ENCODE results near the gene HDAC4.

HDAC4 gene

DNA sequence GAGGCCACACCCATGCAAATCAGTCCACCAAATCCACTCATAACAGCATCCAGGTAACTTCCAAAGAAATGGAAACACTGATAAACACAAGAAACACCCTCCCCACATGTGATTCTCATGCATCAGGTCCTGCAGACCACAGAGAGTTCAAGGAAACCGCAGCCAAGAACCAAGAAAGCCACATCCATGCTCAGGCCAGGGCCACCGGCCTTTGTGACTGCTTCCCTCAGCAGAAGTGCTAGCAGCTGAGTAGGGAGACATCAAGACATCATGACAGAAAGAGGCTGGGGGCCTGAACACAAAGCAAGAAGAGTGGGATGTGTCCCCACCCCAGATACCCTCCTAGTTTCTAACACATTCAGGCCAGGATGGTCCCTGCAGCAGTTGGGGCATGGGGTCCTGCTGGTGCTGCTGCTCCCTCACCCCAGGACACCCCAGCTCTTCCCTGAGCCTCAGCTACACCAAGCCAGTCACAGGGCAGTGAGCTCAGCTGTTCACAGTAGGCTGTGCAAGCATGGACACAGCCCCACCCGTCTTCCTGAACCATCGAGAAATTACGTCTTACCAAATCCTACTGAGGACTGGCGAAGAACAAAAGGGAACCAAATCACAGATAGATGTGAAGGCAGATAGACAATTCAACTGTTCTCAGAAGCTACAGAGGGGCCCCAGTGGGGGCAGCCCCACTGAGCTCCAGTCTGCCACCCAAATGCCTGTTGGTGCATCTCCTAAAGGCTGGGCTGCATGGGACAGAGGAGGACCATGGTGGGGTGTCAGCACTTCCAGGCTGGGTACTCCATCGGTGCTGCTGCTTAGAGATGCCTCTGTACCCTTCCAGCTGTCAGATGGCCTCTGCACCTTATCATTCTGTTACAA, 60.9 kb downstream of the HDAC4 start:
- TF ChIP-seq CTCF (IDR thresholded peaks at IDR 0.05): no peak
- Histone ChIP-seq H3K27ac (no peak overlapping the region), H3K4me3 (no peak overlapping the region)
- DNase-seq (ENCODE audit: low spot score): no peak

DNA sequence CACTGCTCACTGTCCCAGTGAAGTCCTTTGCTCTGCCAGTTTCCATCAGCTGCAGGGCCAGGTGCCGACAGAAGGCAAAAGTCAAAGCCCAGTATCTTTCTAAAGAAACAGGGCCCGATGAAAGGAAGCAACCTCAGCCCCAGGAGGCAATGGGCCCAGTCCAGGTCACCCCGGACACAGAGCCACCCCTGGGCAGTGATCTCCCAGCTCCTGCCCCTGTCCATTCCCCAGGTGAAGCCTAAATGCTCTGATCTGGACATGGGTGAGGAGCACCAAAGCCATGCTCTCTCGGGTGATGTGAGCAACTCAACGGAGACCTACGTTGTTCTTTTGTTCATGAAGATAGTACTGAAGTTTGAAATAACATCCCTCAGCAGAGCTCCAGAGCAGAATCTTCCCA, 61.6 kb downstream of the HDAC4 start:
- no peak for TF ChIP-seq CTCF (IDR thresholded peaks at IDR 0.05)
- Histone ChIP-seq H3K27ac (no peak overlapping the region), H3K4me3 (no peak overlapping the region)
- no peak for DNase-seq (ENCODE audit: low spot score)

GRCh38 chr2:239337877-239338484, 62.8 kb downstream of the HDAC4 start:
- no peak for DNase-seq (ENCODE audit: low spot score)
- no peak overlapping the region for H3K4me3 ChIP-seq
- no peak overlapping the region for H3K27ac ChIP-seq
- TF ChIP-seq CTCF (IDR thresholded peaks at IDR 0.05): no peak

- no peak overlapping the region for H3K27ac ChIP-seq
- no peak for TF ChIP-seq CTCF (IDR thresholded peaks at IDR 0.05)
- no peak for DNase-seq (ENCODE audit: low spot score)
- H3K4me3 ChIP-seq: no peak overlapping the region
Observed at GRCh38 chr2:239337122-239337876, 63.5 kb downstream of the HDAC4 start.

DNA sequence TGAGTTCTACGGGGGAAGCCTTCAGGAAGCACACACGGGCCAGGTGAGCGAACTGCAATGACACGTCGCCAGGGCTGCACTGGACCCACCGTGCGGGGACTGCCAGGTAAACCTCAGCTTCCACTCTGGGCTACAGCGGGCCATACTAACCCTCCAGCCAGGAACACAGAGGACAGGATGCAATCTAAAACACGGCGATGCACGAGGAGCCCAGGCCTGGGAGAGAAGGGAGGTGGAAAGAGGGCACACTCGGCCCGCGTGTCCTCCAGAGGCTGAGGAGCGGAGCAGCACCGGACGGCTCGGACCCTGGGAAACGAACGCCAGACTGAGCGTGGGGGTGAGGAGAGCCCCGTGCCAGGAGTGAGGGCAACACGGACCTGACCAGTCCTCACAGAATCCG, 69.3 kb downstream of the HDAC4 start:
- no peak for TF ChIP-seq CTCF (IDR thresholded peaks at IDR 0.05)
- DNase-seq (ENCODE audit: low spot score): no peak
- Histone ChIP-seq H3K4me3 (no peak overlapping the region), H3K27ac (no peak overlapping the region)

DNA sequence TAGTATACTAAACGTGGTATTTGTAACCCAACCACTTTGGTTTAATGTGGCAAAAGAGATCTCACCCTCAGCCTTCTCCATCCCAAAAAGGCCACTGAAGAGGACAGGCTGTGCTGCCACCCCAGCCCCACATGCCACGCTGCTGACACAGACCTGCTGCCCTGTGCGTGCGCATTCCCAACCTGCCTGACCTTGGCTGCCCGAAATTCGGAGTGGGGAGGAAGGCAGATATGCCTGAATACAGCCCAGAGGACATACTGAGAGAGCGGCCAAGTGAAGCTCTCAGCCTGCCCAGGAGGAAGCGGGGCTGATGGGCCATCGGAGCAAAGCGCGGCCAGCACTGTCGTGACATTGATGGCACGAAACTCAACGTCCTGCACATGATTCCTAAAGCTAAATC, 70.0 kb downstream of the HDAC4 start:
- no peak overlapping the region for H3K27ac ChIP-seq
- DNase-seq (ENCODE audit: low spot score): peak; percentile 70

More for the DNA sequence above, 70.0 kb downstream of the HDAC4 start:
- no peak overlapping the region for H3K4me3 ChIP-seq
- no peak for TF ChIP-seq CTCF (IDR thresholded peaks at IDR 0.05)

Measured in coronary artery (tissue), 2 donors.